ELR (cell line): Measurements from ENCODE around the gene EIPR1.
"Not testable (repeated sequence)": the region's sequence is repeated elsewhere in the genome, so short reads cannot be mapped to it uniquely, and the experiment has no call there.

ENCODE experiments used
- DNase-seq: peaks from one replicate; pipeline ENCODE4 v3.0.0-alpha.2; 2015; ENCODE audit warnings: low read depth

Gene EIPR1

DNA sequence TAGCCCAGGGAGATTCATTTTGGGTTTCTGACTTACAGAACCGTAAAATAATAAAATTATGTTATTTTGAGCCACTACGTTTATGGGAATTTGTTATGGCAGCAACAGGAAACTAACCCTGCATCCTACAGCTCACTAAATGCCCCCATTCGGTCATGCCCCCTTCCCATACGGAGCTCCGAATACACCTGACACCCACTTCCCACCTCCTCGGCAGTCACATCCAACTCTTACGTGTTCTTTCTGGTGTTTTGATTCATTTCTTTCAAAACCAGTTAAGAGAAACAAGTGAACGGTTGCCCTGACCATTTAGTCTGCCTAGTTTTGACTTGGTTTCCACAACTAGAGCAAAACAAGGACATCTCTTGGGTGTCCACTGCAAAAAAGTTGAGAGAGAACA, 19.7 kb downstream of the EIPR1 start:
- no peak for DNase-seq

GRCh38 chr2:3357446-3357845, 20.2 kb downstream of the EIPR1 start:
- not testable (repeated sequence) for DNase-seq

DNA sequence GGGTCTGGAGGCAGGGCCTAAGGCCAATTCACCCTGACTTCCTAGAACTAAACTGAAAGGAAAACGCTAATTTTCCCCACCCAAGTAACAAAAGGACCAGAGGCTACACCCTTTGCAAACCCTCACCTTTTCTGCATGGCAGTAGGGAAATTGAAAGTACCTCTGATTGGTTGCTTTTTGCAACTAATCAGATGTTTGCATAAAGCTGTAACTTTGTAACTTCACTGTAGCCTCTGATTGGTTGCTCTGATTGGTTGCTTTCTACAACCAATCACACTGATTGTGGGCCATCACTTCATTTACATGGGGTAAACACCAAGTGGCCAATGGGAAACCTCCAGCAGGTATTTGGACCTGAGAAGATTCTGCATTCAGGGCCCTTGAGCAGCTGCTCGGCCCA, 20.8 kb downstream of the EIPR1 start:
- no peak for DNase-seq

DNA sequence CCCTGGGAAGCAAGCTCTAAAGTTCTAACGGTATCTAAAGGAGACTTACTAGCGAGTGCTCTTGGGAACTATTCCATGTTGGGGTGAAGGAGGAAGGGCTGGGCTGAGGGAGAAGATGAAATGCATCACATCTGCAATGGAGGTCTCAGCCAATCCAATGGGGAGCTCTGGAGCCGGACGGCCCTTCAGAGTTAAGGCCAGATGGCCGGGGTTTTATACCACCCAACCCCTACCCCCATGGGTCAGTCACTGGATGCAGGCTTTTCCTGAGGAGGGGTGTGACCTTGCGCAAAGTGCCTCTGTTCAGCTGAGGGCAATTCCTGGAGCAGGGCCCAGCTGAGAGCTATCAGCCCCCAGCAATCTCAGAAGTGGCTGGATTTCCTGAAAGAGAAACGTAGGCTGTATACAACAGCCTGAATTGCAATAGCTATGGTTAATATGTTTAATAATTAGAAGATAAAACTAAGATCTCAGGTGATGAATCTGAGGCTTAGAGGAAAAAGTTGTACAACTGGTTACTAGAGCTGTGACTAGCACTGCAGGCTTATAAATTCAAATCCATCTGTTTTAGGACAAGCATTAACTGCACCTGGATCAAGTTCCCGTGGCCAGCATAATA, 21.6 kb downstream of the EIPR1 start:
- no peak for DNase-seq

DNA sequence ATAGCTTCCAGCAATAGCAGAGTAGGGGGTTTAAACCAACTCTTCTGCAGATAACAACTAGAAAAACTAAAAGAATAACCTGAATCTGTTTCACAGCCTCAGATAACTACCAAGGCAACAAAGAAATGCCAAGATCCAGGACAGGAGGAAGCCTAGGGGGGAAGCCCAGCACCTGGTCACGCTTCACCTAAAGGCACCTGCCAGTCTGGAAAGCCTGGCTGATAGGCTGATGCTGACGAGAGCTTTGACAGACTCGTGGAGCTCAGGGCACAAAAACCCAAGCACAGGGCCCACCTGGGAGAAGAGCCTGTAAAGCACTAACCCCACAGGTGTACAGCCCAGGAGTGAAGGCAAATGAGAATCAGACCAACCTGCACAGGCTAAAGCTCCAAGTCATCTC, 22.6 kb downstream of the EIPR1 start:
- DNase-seq = no peak

- no peak for DNase-seq
Observed at GRCh38 chr2:3349211-3349693, 28.4 kb downstream of the EIPR1 start.

GRCh38 chr2:3348767-3349166, 28.9 kb downstream of the EIPR1 start:
- DNase-seq = no peak

DNA sequence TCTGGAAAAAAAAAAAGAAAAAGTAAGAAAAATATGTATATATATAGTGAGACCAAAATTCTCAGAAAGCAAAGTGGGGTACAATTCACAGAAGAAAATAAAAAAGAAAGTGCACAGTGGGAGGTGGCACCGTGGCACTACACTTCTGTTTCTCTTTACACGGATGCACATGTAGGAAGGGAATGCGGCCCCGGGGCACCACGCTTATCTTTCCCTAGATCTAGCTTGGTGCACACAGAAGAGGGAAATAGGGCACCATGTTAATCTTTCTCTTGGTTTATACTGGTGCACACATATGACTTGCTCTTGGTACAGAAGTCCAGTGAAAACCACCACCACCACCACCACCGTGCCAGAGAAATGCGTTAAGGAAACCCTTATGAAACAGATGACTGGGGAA, 32.0 kb downstream of the EIPR1 start:
- no peak for DNase-seq

- DNase-seq = no peak
Observed at GRCh38 chr2:3344897-3345296, 32.7 kb downstream of the EIPR1 start.

GRCh38 chr2:3343012-3343411, 34.6 kb downstream of the EIPR1 start:
- no peak for DNase-seq

GRCh38 chr2:3342324-3342723, 35.3 kb downstream of the EIPR1 start:
- no peak for DNase-seq

- no peak for DNase-seq
Observed at GRCh38 chr2:3341336-3341735, 36.3 kb downstream of the EIPR1 start.

DNA sequence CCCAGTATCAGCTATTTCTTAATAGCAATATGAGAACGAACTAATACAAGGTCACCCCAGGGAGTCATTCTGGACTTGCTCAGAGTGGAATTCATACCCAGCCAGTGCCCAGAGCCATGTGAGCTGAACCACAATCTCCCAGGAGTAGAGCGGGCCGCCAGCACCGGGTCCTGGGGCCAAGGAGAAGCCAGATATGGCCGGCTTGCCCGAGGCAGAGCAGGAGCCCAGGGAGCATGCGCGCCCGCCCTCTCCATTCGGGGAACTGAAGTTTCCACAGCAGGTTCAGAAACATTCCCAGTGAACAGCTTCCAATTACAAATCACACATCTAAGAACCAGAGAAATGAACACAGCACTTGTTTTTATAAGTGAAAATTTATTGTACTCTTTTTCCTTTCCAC, 37.5 kb downstream of the EIPR1 start:
- DNase-seq = no peak

GRCh38 chr2:3338340-3338739, 39.3 kb downstream of the EIPR1 start:
- DNase-seq = no peak

DNA sequence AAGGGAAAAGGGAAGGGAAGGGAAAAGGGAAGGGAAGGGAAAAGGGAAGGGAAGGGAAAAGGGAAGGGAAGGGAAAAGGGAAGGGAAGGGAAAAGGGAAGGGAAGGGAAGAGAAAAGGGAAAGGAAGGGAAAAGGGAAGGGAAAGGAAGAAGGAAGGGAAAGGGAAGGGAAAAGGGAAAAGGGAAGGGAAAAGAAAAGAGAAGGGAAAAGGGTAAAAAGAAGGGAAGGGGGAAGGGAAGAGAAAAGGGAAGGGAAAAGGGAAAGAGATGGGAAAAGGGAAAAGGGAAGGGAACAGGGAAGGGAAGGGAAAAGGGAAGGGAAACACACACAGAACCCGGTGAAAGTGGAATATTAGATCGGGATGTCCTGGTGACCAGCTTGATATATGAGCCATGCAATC, 40.8 kb downstream of the EIPR1 start:
- no peak for DNase-seq

DNA sequence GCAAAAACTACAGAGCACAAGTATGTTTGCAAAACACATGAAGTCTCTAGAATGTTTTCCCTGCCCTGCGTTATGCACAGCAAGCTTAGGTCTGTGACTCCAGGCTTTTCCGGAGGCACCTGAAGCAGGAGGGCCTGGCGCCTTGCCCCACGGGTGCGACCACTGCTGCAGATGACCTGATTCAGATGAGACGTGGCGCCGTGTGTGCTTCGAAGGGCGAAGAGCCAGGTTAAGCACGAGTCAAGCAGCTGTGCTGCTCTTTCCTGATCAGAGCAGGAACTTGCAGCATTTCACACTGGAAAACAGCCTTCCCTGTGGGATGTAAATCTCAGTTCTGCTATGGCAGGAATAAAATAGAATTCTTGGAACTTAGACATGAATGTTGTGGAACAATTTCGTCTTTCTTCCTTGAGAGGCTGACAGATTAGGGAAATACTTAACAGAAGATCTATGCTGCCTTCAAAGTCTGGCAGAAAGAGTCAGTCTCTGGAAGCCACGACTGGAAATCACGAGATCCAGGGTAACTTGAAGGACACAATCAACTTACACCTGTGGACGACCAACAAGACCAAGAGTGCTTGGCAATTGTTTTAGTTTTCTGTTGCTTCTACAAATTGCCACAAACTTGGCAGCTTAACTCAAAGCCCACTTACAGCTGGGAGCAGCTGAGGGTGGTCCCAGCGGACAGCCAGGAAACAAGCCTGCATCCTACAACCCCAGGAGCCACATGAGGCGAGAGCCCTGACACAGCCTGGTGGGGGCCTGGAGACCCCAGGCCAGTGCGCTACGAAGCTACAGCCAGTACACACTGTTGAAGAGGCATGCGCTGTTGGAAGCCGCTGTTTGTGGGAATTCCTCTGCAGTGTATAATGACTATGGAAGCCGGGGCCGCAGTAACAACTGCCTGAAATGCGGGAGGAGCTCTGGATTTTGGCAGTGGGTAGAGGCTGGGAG, 42.9 kb downstream of the EIPR1 start:
- no peak for DNase-seq

DNA sequence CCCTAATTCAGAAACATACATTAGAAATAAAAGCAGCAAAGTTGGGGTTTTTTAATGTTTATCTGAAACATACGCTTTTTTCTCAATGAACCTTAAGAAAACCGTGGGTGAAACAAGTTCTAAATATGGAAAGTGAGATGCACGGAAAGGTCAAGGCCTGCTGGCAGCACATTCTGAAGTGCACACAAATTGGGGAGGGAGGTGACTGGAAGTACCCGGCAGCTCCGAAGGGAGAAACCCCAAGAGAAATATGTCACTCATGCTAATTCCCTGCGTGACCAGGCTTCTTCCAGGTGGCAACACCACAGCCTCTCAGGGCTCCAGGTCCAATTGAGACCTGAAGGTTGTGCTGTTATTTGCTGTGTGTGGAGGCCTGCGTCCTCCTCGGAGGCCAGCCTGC, 45.5 kb downstream of the EIPR1 start:
- DNase-seq = no peak

DNA sequence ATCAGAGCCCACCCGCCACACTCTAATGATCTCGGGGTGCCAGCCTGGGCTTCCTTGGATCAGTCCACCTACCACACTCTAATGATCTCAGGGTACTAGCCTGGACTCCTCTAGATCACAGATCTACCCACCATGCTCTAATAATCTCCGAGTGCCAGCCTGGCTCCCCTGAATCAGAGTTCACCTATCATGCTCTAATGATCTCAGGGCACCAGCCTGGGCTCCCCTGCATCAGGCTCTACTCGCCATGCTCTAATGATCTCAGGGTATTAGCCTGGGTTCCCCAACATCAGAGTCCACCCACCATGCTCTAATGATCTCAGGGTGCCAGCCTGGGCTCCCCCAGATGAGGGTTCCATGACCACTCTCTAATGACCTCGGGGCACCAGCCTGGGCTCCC, 48.1 kb downstream of the EIPR1 start:
- DNase-seq = no peak

- no peak for DNase-seq
Observed at GRCh38 chr2:3326871-3327270, 50.7 kb downstream of the EIPR1 start.

DNA sequence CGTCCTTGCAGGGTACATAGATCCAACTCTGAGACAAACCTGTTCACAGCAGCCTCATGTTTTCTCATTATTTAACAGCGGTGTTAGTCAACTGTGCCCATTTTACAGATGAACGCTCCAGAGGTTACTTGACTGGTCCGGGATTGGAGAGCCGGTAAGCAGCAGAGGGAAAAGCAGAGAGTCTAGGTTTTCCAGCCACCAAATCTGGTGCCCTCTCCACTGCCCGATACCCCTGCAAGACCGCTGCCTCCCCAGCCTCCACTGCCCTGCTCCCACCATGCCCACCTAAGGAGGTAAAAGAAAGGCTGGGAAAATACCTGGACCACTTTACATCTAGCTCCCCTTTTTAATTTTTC, 51.5 kb downstream of the EIPR1 start:
- no peak for DNase-seq

- DNase-seq = no peak
Observed at GRCh38 chr2:3325458-3326181, 52.0 kb downstream of the EIPR1 start.

- no peak for DNase-seq
Observed at GRCh38 chr2:3324404-3325281, 53.0 kb downstream of the EIPR1 start.
